Activated CD4-positive, alpha-beta T cell treated with anti-CD3 and anti-CD28 coated beads, Interleukin-2, amount 50 U/mL, for 4 hours (primary cell): ENCODE measurements around the gene CREM.

Experiments
- DNase-seq, 2 experiments: peaks; one replicate each; pipeline ENCODE4 v3.0.0-alpha.2; 2020

Gene CREM

DNA sequence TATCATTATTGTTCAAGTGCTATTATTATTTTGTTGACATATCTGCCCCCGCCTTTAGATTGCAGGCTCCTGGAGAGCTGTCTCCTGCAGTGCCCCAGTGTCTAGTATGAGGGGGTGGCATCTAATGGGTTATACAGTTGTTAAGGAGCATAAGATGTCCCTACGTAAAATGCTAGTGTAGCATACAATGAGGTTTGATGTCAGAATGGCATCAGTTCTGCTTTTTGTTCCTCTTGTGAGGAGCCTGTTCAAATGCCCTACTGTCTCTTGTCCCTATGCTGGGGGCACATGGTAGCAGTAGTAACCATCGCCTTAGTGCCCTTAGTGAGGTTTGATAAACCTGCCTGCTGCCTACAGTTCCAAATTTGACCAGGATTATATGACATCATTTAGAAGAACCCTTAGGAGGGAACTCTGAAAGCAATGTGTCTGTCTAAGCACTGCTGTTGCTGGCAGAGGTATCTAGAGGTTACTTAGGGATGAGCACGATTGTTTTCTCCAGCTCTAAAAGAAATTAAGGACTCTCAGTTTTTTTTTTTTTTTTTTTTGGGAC is 9.7 kb downstream of the CREM start:
- no peak for DNase-seq

DNA sequence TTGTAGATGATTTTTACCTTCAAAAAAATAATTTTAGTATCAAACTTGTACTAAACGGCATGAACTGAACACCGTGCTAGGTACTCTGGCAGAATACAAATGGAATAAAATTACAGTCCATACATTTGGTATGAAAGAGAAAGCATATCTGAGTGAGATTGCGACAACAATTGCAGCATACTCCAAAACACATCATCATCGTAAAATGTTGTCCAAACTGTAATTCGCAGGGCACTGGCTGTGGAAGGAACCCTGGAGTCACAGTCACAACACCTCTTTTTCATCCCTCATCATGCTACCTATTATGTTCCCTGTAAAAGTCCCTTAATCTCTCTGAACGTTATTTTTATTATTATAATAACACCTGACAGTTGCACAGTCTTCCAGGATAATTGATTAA is 13.5 kb downstream of the CREM start:
- DNase-seq, result no peak

DNA sequence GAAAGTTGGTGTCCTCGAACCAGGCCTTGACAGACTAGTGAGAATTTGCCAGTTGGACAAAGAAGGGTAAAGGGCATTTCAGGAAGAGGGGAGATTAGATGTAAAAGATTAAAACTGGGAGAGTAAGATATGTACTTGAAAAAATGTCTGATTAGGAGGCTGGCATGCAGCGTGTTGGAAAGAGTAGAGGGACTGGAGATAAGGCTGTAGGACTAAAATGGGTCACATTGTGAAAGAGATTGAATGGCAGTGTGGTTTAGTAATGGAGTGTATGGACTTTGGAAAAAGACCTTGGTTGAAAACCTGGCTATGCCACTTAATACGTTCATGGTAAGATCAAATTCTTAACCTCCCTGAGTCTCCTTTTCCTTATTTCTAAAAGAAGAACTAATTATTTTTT is 14.1 kb downstream of the CREM start:
- DNase-seq, result no peak

DNA sequence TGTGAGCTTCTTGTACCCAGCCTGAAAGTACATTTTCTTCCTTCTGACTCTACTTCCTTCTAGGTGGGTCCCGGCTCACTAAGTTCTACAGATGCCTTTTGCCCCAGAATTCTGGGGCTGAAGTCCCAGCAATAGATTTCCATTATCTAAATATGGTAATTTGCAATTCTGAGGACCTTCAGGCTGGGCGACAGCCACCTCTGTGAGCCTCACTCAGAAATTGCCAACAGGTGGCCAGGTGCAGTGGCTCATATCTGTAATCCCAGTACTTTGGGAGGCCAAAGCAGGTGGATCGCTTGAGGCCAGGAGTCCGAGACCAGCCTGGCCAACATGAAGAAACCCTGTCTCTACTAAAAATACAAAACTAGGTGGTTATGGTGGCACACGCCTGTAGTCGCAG is 23.7 kb downstream of the CREM start:
- DNase-seq, result no peak

DNA sequence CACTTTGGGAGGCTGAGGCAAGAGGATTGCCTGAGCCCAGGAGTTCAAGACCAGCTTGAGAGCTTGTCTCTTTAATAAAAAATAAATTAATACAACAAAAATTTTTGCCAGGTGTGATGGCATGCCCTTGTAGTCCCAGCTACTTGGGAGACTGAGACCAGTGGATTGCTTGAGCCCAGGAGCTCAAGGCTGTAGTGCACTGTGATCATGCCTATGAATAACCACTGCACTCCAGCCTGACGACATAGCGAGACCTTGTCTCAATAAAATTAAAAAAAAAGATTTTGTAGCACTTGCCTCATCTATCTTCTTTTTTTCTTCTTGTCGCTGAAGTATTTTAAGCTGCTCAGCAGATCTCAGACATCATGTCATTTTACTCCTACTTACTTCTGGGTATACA is 26.3 kb downstream of the CREM start:
- no peak for DNase-seq

DNA sequence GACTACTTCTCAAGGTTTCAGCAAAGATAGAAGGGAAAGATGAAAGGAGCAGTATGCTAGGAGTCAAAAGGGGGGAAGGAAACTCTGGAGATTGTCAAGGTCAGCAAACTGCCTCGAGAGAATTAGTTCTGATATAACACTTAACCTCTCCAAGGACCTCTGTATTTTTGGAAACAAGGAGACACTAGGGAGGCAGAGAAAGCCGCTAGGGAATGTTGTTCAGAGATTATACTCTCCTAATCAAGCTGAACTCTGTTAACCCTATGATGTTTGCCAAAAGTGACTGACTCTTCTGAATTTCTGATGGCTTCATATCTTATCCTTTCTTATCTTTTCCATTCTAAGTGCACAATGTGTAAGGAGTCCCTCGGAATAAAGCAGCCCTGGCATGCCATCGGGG is 27.1 kb downstream of the CREM start:
- no peak for DNase-seq

DNA sequence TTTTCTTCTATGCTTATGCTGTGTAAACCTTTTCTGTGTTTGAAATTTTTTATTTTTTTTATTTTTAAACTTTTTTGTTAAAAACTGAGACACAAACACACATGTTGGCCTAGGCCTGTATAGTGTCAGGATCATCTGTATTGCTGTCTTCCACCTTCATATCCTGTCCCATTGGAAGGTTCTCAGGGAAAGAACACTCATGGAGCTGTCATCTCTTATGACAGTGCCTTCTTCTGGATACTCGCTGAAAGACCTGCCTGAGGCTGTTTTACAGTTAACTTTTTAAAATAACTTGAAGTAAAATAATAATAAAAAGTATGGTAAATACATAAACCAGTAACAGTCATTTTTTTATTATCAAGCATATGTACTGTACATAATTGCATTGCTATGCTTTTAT is 34.1 kb downstream of the CREM start:
- no peak for DNase-seq

DNA sequence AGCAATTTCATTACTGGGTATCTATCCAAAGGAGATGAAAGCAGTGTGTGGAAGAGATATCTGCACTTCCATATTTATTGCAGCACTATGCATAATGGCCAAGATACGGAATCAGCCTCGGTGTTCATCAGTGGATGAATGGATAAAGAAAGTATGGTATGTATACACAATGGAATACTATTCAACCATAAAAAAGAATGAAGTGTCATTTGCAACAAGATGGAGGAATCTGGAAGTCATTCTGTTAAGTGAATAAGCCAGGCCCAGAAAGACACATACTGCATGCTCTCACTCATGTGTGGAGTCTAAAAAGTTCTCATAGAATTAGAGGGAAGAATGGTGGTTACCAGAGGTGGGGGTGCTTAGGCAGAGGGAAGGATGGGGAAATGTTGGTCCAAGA is 35.3 kb downstream of the CREM start:
- no peak for DNase-seq

DNA sequence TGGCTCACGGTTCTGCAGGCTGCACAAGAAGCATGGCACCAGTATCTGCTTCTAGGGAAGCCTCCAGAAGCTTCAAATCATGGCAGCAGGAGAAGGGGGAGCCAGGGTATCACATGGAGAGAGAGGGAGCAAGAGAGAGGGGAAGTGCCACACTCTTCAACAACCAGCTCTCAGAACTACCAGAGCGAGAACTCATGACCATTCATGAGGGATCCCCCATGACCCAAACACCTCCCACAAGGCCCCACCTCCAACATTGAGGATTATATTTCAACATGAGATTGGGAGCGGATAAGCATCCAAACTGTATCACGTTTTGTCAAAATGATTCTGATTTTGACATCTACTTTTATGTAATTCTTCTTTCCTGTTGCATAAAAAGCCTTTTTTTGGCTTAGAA is 38.5 kb downstream of the CREM start:
- DNase-seq, result no peak

DNA sequence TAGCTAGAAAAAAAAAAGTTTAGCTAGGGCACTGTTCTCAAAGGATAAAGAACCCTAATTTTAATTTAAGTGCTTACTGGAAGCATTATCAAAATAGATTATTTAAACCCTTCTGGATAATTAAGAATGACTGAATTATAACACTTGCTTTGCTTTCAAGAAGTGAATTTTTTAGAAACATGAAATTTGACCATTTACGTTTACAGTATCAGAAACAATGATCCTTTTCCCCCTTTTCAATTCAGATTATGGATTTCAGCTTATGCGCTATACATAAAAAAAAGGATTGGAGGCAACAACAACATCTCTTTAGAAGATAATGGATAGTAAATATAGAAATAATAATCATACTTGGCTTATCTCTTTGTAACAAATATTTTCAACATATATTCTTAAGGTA is 39.2 kb downstream of the CREM start:
- DNase-seq, result no peak

DNA sequence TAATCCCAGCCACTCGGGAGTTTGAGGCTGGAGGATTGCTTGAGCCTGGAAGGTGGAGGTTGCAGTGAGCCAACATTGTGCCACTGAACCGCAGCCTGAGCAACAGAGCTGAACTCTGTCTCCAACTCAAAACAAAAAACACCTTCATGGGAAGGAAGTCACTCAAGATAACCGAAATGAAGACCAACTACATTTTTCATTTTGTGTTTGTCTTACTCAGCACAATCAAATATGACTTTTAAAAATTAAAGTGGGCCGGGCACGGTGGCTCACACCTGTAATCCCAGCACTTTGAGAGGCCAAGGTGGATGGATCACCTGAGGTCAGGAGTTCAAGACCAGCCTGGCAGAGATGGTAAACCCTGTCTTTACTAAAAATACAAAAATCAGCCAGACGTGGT is 40.0 kb downstream of the CREM start:
- no peak for DNase-seq

DNA sequence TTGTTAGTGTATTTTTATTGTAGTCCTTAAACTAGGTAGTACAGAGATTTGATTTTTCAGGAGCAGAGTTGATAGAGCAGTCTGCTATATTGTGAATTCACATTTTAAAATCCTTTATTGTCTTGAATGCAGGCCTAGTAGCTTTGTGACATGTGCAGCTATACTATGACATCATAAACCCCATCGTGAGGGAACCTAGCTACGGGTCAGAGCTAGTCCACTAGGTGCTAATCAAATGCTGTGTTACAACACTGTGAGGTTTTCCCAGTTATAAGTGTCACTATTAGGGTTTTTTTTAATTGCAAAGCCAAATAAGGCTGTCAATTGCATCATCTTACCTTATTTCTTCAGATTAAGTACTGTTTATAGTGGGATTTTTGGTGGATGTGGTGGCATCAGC is 40.7 kb downstream of the CREM start:
- DNase-seq, result no peak

DNA sequence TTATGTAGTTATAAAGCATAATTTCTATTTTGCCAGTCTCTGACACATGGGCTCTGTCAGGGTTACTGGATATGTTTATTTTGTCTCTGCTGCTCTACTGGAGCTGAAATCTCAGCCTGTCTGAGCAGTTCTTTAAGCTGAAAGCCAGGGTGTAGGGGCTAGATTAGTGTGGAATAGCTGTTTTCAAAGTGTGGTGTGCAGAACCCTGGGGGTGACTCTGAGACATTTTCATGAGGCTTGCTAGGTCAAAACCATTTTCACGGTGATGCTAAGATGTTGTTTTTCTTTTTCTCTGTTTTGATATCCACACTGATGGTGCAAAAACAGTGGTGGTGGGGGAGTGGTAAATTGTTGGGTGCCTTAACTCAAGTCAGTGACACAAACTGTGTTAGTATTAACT is 45.5 kb downstream of the CREM start:
- DNase-seq, result no peak

DNA sequence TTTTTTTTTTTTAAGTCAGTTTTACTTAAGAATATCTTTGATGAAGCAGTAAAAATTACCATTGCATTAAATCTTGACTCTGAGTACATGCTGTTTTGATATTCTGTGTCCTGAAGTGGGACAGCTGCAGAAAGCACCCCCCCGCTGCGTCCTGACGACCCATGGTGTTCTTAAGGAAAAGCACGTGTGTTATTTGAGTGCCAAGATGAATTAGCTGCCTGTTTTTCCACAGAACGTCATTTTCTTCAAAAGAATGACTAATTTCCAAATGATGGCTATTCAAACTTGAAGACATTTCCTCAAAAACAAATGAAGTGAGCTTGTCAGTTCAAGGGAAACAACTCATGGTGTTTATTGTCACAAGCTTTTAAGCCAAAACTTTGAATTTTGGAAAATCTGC is 45.9 kb downstream of the CREM start:
- DNase-seq, result no peak

DNA sequence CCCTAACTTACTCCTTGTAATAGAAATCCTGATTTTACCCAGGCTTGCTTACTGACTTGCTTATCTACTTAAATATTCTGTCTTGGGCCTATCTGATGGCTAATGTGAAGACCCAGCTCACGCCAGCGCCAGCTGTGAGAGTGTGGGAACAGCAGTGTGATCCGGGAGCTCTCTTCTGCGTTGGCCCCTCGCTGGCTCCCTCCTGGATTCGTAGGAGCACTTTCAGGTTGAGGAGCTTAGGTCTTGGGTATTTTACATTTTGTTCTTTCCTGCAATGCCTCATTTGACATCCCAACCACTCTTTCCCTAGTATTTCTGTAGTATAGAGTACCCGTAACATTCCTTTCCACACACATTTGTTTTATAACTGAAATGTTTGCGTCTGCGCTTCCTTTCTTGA is 51.7 kb downstream of the CREM start:
- DNase-seq, result no peak

DNA sequence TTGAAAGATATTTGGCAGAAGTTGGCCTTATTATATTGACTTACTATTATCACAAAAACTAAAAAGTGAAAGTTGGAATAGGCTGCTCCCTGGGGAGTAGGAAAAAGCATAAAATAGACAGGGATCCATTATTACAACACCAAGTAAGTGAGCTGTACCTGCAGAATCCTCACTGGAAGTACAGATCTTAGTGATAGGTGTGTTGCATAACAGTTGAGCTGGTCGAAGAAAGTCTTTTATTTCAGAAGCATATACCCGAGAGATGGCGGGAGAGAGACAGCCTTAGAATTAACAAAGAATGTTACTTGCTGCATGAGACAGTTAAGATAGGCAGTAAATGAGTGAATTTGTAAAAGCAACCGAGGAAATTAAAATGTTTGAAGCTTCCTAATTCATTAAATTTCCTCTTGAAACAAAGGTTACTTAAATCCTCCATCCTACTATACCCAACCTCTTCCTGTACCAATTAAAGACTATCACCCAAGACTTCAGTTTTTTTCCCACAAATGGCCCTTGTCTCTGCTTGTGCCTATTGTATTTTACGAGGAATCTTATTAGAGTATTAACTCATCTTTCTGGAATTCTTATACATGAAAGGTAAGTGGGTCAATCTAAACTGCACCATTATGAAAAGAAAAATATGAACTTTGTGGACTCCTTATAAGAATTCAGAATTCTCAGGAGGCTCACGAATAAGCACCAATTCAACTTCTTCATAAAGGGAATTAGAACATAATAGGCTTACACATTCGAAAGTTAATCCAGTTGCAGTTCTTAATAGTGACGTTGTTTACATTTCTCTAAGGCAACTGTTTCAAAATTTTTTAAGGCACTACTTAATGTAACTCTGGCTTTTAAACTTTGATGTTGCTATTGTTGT is 56.2 kb downstream of the CREM start:
- no peak for DNase-seq

DNA sequence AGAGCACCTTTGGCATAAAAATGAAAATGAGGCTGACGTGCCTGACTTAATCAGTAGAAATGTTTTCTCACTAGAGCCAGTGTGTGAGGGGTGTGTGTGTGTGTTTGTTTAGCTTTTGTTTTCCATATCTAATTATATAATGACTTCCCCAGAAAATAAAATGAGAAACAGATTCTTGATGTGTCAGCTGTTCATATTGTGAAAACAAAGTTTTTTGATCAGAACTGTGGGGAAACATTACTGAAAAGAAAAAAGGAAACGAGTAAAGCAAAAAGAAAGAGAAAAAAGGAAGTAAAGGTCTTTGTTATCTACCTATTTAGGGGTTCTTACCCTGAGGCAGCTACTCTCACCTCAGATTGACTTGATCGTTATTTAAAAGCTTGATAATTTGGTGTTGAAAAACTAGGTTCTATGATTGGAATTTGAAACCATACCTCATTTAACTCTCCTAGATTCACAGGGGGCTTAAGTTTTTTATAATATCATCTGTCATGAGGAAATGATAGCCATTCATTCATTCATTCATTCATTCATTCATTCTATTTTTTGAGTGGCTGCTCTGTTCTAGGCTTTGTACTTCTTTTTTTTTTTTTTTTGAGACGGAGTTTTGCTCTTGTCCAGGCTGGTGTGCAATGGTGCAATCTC is 58.0 kb downstream of the CREM start:
- DNase-seq, result no peak

DNA sequence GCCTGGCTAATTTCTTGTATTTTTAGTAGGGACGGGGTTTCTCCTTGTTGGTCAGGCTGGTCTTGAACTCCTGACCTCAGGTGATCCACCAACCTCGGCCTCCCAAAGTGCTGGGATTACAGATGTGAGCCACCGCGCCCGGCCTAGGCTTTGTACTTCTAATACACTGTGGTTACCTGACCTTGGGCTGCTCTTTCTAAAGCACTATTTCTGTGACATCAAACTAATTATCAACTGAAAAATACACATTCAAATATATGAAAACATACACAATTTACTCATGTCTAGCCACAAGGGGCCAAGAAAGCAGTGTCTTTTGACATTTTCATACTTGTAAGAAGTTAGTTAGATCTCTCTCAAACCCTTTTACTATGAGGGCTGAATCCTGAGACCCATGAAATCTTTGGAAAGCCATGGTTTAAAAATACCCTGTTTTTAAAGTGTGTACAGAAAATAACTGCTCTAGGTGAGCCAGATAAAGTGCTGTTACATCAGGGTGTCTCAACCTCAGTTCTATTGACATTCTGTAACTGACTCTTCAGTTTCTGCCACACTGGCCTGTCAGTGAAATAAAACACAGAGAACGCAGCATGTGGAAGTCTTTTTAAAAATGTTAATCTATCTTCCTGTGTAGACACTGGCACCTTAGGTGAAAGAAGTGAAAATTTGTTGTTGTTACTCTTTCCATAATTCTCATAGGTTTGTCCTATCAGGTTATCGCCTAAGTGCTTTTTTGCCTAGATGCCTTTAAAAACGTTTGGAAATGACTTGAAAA is 58.8 kb downstream of the CREM start:
- no peak for DNase-seq

DNA sequence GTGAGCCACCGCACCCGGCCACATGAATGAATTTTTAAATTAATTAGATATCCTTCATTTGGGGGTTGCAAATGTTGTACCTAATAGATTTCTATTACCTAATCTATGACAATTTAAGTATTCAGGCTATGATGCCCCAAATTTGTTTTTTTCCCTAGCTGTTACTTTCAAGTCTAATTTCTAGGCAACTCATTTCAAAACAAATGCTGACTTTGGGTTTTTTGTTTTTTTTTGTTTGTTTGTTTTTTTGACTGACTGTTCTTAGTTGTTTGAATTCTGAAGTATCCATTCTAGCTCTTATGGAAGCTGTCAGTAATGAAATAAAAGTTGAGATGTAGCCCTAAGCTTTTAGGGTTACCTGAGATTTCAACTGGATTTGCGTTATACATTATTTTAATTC is 62.3 kb downstream of the CREM start:
- DNase-seq, result no peak

DNA sequence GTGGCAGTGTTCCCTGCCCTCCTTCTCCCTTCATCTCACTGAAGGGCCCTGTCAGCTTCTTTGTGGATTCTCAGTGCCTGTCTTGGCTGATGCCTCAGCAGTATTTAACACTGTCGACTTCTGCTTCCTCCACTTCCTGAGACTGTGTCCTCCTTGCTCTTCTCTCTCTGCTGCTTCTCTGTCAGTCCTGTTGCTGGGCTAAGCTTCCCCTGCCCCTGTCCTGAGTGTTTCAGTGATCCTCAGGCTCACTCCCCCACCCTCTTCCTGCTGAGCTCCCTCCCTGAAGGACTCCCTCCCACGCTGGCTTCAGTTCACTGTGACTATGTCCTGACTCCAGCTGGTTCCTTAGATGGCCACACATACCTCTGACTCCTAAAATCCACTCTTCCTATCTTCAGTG is 64.9 kb downstream of the CREM start:
- DNase-seq, result no peak

DNA sequence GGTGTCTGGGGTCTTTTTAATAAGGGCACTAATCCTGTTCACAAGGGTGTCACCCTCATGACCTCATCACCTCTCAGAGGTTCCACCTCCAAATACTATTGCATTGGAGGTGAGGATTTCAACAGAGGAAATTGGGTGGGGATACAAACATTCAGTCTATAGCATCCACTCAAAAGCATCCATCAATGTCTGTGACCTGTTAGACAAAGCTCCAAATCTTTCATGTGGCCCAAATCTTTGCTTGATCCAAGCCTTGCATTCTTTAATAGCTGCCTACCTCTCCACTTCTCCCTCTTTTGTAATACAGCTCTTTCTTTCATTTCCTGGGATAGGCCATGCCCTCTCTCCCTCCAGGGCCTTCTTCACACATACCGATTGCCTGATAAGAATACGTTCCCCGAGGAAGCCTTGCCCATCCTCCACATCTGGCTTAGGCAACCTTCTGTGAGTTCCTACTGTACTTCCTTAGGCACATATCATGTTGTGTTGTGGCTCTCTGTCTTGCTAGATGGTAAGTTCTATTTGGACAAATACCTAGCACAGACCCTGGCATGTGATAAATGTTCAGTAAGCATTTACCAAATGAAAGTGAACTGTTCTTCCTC is 66.1 kb downstream of the CREM start:
- no peak for DNase-seq

DNA sequence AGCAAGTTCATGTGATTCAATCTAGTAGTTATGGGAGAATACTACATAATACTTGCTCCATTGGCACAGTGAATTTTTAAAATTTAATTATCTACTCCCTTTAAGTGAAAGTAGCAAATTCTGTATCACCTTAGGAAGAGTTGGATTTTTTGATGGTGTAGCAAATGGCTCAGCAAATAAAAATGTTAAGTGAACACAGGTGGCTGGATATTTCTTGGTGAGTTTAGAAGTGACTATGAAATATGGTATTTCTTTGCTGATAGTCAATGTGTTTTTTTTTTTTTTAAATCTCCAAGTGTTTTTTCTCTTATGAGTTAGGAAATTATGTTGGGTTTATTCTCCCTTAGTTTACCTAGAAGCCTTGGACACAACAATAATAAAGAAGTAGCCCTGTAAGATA is 67.8 kb downstream of the CREM start:
- DNase-seq, result no peak

DNA sequence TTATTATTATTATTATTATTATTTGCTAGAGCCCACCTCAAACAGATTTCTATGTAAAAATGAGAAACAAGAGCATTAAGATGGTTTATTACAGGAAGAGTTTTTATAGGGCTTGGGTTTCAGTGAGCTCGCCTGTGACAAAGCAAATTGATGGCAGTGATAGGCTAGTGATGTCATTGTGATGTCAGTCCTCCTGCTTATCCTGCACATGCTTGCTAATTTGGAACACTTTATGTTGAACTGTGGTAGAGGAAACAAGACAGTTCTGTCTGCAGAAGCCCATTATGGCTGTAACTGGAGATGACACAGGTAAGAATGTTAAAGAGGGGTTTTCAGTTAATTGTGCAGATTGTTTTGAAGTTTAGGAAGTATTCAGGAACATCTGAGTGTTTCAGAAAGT is 68.3 kb downstream of the CREM start:
- peak; percentile 30 to 41 for DNase-seq
